Heart left ventricle (tissue), 13 donors: ENCODE data around the gene TJP1.

Experiments
- POLR2A ChIP-seq, 2 donors: fragments of 450-650 bp; IDR thresholded peaks; one replicate each; pipeline ENCODE4 v1.6.1; 2017; ENCODE audit warnings: antibody characterized with exemption in 2 of 2, mild to moderate bottlenecking in 2 of 2, moderate library complexity in 2 of 2
- TF ChIP-seq, protein P1 (sequence below), 12 donors: fragments of 200-600 bp; sonication (generic) in 4 of 12; IDR thresholded peaks; one replicate each; pipeline versions ENCODE4 v1.5.0 to v1.8.0; 2018 to 2022; ENCODE audit warnings: antibody characterized with exemption in 12 of 12, mild to moderate bottlenecking in 5 of 12
- donor health status: ischemic (EF 13 %, LVEDD 7.1; RV severe dilation, severe dysfunction).
- donor health status: DM: no; HTN: yes; CAD: no.
- donor health status: DM: no; HTN: no; CAD: no.
- donor health status: ischemic (EF 25% LVEDD 6.9; RV normal size, moderate dysfunction).
- donor health status: ischemic (EF 25% LVEDD 5.7; RV mildly dilated, moderate dysfunction).
- donor health status: ischemic (EF 35%, LVEDD 5.7; RV mildly dilated, moderate dysfunction).
- donor health status: nonischemic (EF 11% LVEDD 7.7; RV severe dilation, severe dysfunction).
- donor health status: DM: yes; HTN: yes; CAD: no.
- donor health status: PGD.
- donor health status: ischemic (EF 29% LVEDD 5.4; RV normal size, mild dysfunction).
- donor health status: nonischemic (EF 23%, LVEDD 6.1; RV moderate dilation, normal function).

DNA sequence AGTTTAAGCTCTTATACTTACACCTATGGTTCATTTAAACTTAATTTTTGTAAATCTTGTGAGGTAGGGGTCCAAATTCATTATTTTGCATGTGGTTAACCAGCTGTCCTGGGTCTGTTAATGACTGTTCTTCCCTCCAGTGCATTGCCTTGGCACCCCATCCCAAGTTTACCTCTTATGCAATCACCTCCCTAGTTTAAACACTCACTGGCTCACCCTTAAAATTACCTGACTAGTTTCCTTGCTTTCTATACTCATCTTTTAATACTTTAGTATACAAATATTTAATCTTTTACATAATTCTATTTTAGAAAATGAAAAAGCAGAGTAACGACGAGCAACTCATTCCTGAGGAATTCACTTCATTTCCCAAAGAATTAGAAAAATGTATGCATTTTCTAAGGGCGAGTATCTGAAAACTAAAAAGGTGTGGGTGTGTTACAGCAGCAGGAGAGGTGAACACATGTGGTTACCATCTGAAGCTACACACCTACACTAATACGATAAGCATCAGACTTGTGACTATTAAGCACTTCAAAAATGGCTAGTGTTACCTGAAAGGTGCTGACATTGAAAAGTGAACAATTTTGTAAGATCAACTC, 33.7 kb downstream of the TJP1 start:
- TF ChIP-seq, protein P1, sequence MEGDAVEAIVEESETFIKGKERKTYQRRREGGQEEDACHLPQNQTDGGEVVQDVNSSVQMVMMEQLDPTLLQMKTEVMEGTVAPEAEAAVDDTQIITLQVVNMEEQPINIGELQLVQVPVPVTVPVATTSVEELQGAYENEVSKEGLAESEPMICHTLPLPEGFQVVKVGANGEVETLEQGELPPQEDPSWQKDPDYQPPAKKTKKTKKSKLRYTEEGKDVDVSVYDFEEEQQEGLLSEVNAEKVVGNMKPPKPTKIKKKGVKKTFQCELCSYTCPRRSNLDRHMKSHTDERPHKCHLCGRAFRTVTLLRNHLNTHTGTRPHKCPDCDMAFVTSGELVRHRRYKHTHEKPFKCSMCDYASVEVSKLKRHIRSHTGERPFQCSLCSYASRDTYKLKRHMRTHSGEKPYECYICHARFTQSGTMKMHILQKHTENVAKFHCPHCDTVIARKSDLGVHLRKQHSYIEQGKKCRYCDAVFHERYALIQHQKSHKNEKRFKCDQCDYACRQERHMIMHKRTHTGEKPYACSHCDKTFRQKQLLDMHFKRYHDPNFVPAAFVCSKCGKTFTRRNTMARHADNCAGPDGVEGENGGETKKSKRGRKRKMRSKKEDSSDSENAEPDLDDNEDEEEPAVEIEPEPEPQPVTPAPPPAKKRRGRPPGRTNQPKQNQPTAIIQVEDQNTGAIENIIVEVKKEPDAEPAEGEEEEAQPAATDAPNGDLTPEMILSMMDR (IDR thresholded peaks at IDR 0.05) = no peak
- TF ChIP-seq POLR2A (IDR thresholded peaks at IDR 0.05) = no peak
